ENCODE results near the gene CCDC7.
"Not testable (repeated sequence)": the region's sequence is repeated elsewhere in the genome, so short reads cannot be mapped to it uniquely, and the experiment has no call there.

CCDC7 gene

GRCh38 chr10:32454148-32454547 lies 8.2 kb downstream of the CCDC7 start:
- no peak for DNase-seq (ENCODE audit: low read depth in 2 of 2)

- no peak for DNase-seq (ENCODE audit: low read depth in 2 of 2)
These were observed 13.2 kb downstream of the CCDC7 start for GRCh38 chr10:32459051-32459698.

GRCh38 chr10:32461203-32461602 lies 15.3 kb downstream of the CCDC7 start:
- DNase-seq (ENCODE audit: low read depth in 2 of 2) = no peak

- no peak for DNase-seq (ENCODE audit: low read depth in 2 of 2)
These were observed 25.3 kb downstream of the CCDC7 start for GRCh38 chr10:32471232-32471631.

GRCh38 chr10:32477499-32477898 lies 31.6 kb downstream of the CCDC7 start:
- no peak for DNase-seq (ENCODE audit: low read depth in 2 of 2)

- DNase-seq (ENCODE audit: low read depth in 2 of 2) = no peak
These were observed 35.7 kb downstream of the CCDC7 start for GRCh38 chr10:32481606-32482005.

GRCh38 chr10:32483019-32483502 lies 37.1 kb downstream of the CCDC7 start:
- DNase-seq (ENCODE audit: low read depth in 2 of 2) = not testable (repeated sequence)

GRCh38 chr10:32488038-32488437 lies 42.1 kb downstream of the CCDC7 start:
- DNase-seq (ENCODE audit: low read depth in 2 of 2) = not testable (repeated sequence)

- no peak for DNase-seq (ENCODE audit: low read depth in 2 of 2)
These were observed 43.2 kb downstream of the CCDC7 start for GRCh38 chr10:32489158-32489557.

GRCh38 chr10:32489901-32490300 lies 44.0 kb downstream of the CCDC7 start:
- DNase-seq (ENCODE audit: low read depth in 2 of 2) = no peak

- DNase-seq (ENCODE audit: low read depth in 2 of 2) = not testable (repeated sequence)
These were observed 48.6 kb downstream of the CCDC7 start for GRCh38 chr10:32494562-32494961.

GRCh38 chr10:32500136-32500535 lies 54.2 kb downstream of the CCDC7 start:
- not testable (repeated sequence) for DNase-seq (ENCODE audit: low read depth in 2 of 2)

- no peak for DNase-seq (ENCODE audit: low read depth in 2 of 2)
These were observed 56.0 kb downstream of the CCDC7 start for GRCh38 chr10:32501906-32502305.

- not testable (repeated sequence) for DNase-seq (ENCODE audit: low read depth in 2 of 2)
These were observed 60.0 kb downstream of the CCDC7 start for GRCh38 chr10:32505762-32506420.

- no peak for DNase-seq (ENCODE audit: low read depth in 2 of 2)
These were observed 65.7 kb downstream of the CCDC7 start for GRCh38 chr10:32511599-32511998.

GRCh38 chr10:32516567-32517495 lies 70.9 kb downstream of the CCDC7 start:
- no peak for DNase-seq (ENCODE audit: low read depth in 2 of 2)

GRCh38 chr10:32530231-32530630 lies 84.3 kb downstream of the CCDC7 start:
- no peak for DNase-seq (ENCODE audit: low read depth in 2 of 2)

GRCh38 chr10:32538256-32538655 lies 92.3 kb downstream of the CCDC7 start:
- no peak for DNase-seq (ENCODE audit: low read depth in 2 of 2)

- no peak for DNase-seq (ENCODE audit: low read depth in 2 of 2)
These were observed 94.9 kb downstream of the CCDC7 start for GRCh38 chr10:32540691-32541470.

- no peak for DNase-seq (ENCODE audit: low read depth in 2 of 2)
These were observed 102.3 kb downstream of the CCDC7 start for GRCh38 chr10:32548208-32548607.

GRCh38 chr10:32556783-32557395 lies 110.9 kb downstream of the CCDC7 start:
- no peak for DNase-seq (ENCODE audit: low read depth in 2 of 2)
